ENCODE measurements around the gene LRRC8E. TPM values are rescaled to one million over a fixed set of nuclear protein-coding genes. Genes with fewer than 3 reads are reported as not detected.

The LRRC8E gene
- total and polyA plus RNA-seq, 2 of the 8 experiments (the other 6 are each of a cell fraction or from before 2014, with no cell fraction given), result 2.7 to 2.9 TPM

- no peak for TF ChIP-seq RAD21 (IDR thresholded peaks at IDR 0.05 in 1 of 2, conservative IDR thresholded peaks at IDR 0.05 in 1 of 2; ENCODE audit: low read depth in 2 of 2, low read length in 2 of 2)
- no peak for TF ChIP-seq EGR1 (IDR thresholded peaks at IDR 0.05; ENCODE audit: borderline replicate concordance, low read depth, low read length)
- TF ChIP-seq PHF8 (conservative IDR thresholded peaks at IDR 0.05; ENCODE audit: low read depth, low read length), result no peak
- TF ChIP-seq HDAC6 (IDR thresholded peaks at IDR 0.05; ENCODE audit: low read depth, low read length), result no peak
- TF ChIP-seq SP4 (IDR thresholded peaks at IDR 0.05; ENCODE audit: low read length), result no peak
- no peak for TF ChIP-seq CREB1 (IDR thresholded peaks at IDR 0.05)
- TF ChIP-seq NRF1 (IDR thresholded peaks at IDR 0.05; ENCODE audit: low read depth, low read length), result no peak
- TF ChIP-seq BACH1 (IDR thresholded peaks at IDR 0.05; ENCODE audit: low read length), result no peak
- TF ChIP-seq CHD1 (IDR thresholded peaks at IDR 0.05; ENCODE audit: low read depth, low read length), result no peak
Measured at GRCh38 chr19:7856679-7857663, 31.3 kb upstream of the LRRC8E start (continued).

All from H1 (cell line).